ENCODE data around the gene RNF7. TPM values are rescaled to one million over a fixed set of nuclear protein-coding genes. Genes with fewer than 3 reads are reported as not detected.

Gene RNF7
- total and polyA plus RNA-seq, 2 donors (not counting 3 experiments of a cell fraction or from before 2014, with no cell fraction given), result 120 to 136 TPM

GRCh38 chr3:141723255-141723654 is 14.8 kb upstream of the RNF7 start:
- TF ChIP-seq FOS (IDR thresholded peaks at IDR 0.05; ENCODE audit: borderline replicate concordance, insufficient read depth, low read length) (no peak), POLR2AphosphoS5 (IDR thresholded peaks at IDR 0.05; ENCODE audit: insufficient read depth, low read depth, low read length) (no peak), MAX (IDR thresholded peaks at IDR 0.05; ENCODE audit: insufficient read depth, insufficient read length) (no peak), CTCF (IDR thresholded peaks at IDR 0.05; ENCODE audit: extremely low read depth in 1 of 2, insufficient read depth in 1 of 2, low read depth in 1 of 2, low read length in 2 of 2) (no peak), JUN (IDR thresholded peaks at IDR 0.05; ENCODE audit: borderline replicate concordance, insufficient read depth, insufficient read length, low read depth) (no peak), EZH2 (IDR thresholded peaks at IDR 0.05; ENCODE audit: borderline replicate concordance, low read depth, low read length, severe bottlenecking) (no peak), GATA2 (IDR thresholded peaks at IDR 0.05; ENCODE audit: insufficient read depth, insufficient read length, low read depth, low read length) (no peak), MYC (IDR thresholded peaks at IDR 0.05; ENCODE audit: low read depth, low read length) (no peak)
- FAIRE-seq, result no peak
- dilution Hi-C loops (cut with MboI; ENCODE audit: extremely low pct_ligation_motif_present, low sequenced_read_pairs) (no loop called here), intact Hi-C loops (cut with micrococcal nuclease) (no loop called here)
- Histone ChIP-seq H3K9me1 (replicated peaks; ENCODE audit: control insufficient read depth, extremely low read depth, insufficient read depth, low read length) (no peaks in the 10 kb centered on the region), H2AFZ (ENCODE audit: low read depth, low read length) (no peak overlapping the region), H3K79me2 (ENCODE audit: control insufficient read depth, insufficient read depth, low read length) (no peaks in the 10 kb centered on the region), H3K4me3 (replicated peaks in 1 of 3; ENCODE audit: insufficient read depth in 1 of 3, low read depth in 1 of 3, low read length in 3 of 3) (no peak overlapping the region), H3K36me3 (ENCODE audit: control insufficient read depth in 2 of 2, extremely low read depth in 1 of 2, insufficient read depth in 2 of 2, low read length in 2 of 2) (no peaks in the 10 kb centered on the region), H3K27ac (ENCODE audit: insufficient read depth, low read depth, low read length) (no peak overlapping the region), H3K9me3 (replicated peaks; ENCODE audit: control insufficient read depth, insufficient read depth, low read length) (no peaks in the 10 kb centered on the region), H3K4me2 (ENCODE audit: insufficient read depth, low read length) (no peak overlapping the region), H4K20me1 (replicated peaks; ENCODE audit: control insufficient read depth, extremely low read depth, insufficient read depth, low read length) (no peaks in the 10 kb centered on the region), H3K27me3 (ENCODE audit: control insufficient read depth in 2 of 2, insufficient read depth in 2 of 2, low read length in 2 of 2) (no peaks in the 10 kb centered on the region), H3K9ac (replicated peaks; ENCODE audit: extremely low read depth, insufficient read depth, low read length) (no peak overlapping the region), H3K4me1 (ENCODE audit: control insufficient read depth, extremely low read depth, insufficient read depth, low read length) (no peaks in the 10 kb centered on the region)
- CTCF ChIA-PET, result interaction anchor here (1.2 to 1.9 kb wide), 2 partner anchors 10 to 79 kb away, joined by 4 read pairs; no protein-coding TSS in a partner anchor
- POLR2A ChIA-PET, result no interaction called here
- BruUV-seq (replicated peaks), result no TSS peak
- DNase-seq (ENCODE audit: low read depth, low spot score), result no peak
